HL-60/S4 (cell line): ENCODE measurements around the gene LRIG3.

Source experiments
- in situ Hi-C: fragments of 300-500 bp; cut with MboI; formaldehyde crosslinking; loops from 2 replicates; pipeline ENCODE4 v1.14.3; 2022; ENCODE audit warnings: low sequenced_read_pairs

Gene LRIG3

GRCh38 chr12:58932806-58933681 lies 12.7 kb upstream of the LRIG3 start:
- in situ Hi-C loops = no loop called here

GRCh38 chr12:58931518-58931917 lies 11.2 kb upstream of the LRIG3 start:
- in situ Hi-C loops = no loop called here

- in situ Hi-C loops = no loop called here
Observed at GRCh38 chr12:58930770-58931324, 10.5 kb upstream of the LRIG3 start.

GRCh38 chr12:58927120-58927519 lies 6.8 kb upstream of the LRIG3 start:
- in situ Hi-C loops = no loop called here

- in situ Hi-C loops = no loop called here
Observed at GRCh38 chr12:58926586-58926985, 6.3 kb upstream of the LRIG3 start.

- in situ Hi-C loops = no loop called here
Observed at GRCh38 chr12:58925751-58926150, 5.4 kb upstream of the LRIG3 start.

GRCh38 chr12:58925111-58925611 lies 4.9 kb upstream of the LRIG3 start:
- in situ Hi-C loops = no loop called here

GRCh38 chr12:58924652-58925051 lies 4.3 kb upstream of the LRIG3 start:
- in situ Hi-C loops = no loop called here

- in situ Hi-C loops = no loop called here
Observed at GRCh38 chr12:58923781-58924180, 3.5 kb upstream of the LRIG3 start.

GRCh38 chr12:58922849-58923248 lies 2.5 kb upstream of the LRIG3 start:
- in situ Hi-C loops = no loop called here

- in situ Hi-C loops = no loop called here
Observed at GRCh38 chr12:58920961-58921861, 907 bp upstream of the LRIG3 start.

GRCh38 chr12:58919231-58920101 lies 838 bp downstream of the LRIG3 start:
- in situ Hi-C loops = no loop called here

GRCh38 chr12:58918469-58918844 lies 1.8 kb downstream of the LRIG3 start:
- in situ Hi-C loops = no loop called here

- in situ Hi-C loops = no loop called here
Observed at GRCh38 chr12:58917699-58918468, 2.4 kb downstream of the LRIG3 start.

- in situ Hi-C loops = no loop called here
Observed at GRCh38 chr12:58916921-58917511, 3.3 kb downstream of the LRIG3 start.

- in situ Hi-C loops = no loop called here
Observed at GRCh38 chr12:58916161-58916621, 4.1 kb downstream of the LRIG3 start.

- in situ Hi-C loops = no loop called here
Observed at GRCh38 chr12:58915634-58916033, 4.7 kb downstream of the LRIG3 start.

- in situ Hi-C loops = no loop called here
Observed at GRCh38 chr12:58915037-58915436, 5.3 kb downstream of the LRIG3 start.

- in situ Hi-C loops = no loop called here
Observed at GRCh38 chr12:58914457-58914856, 5.8 kb downstream of the LRIG3 start.
